K562 (cell line): ENCODE data around the gene BDKRB2. TPM values are rescaled to one million over a fixed set of nuclear protein-coding genes. Genes with fewer than 3 reads are reported as not detected.
A peak's percentile ranks its signal among the peaks of the same experiment; 100 is the strongest.

Experiments
- ATAC-seq: fragments of 200-7000 bp; cut with Tn5 transposase; 3 replicates; pipeline ENCODE4 v1.9.1; 2020; ENCODE audit warnings: moderate library complexity
- Bru-seq: library from RNA; stranded (reverse); fragments of 400-500 nt; gene quantifications from one replicate; lab custom pipeline; 2021; lab: Mats Ljungman, UMichigan
- BruChase-seq, 2 experiments: library from RNA; stranded (reverse); fragments of 400-500 nt; gene quantifications; one replicate each; lab custom pipeline; 2021; lab: Mats Ljungman, UMichigan
- BruUV-seq: library from RNA; stranded (reverse); fragments of 400-500 nt; replicated peaks from 2 replicates; lab custom pipeline; 2021; lab: Mats Ljungman, UMichigan
- CTCF ChIA-PET: fragments of 300-600 bp; formaldehyde crosslinking; extraction: SDS; loops from one replicate; lab custom pipeline; 2021; ENCODE audit warnings: low intra/inter-chr PET ratio; lab: Yijun Ruan, JAX
- POLR2A ChIA-PET: fragments of 300-600, 350-650 bp; sonication (Branson Sonifier 250); formaldehyde crosslinking; extraction: SDS; loops from one replicate; lab custom pipeline; 2021; ENCODE audit warnings: antibody characterized with exemption, inconsistent platforms; lab: Yijun Ruan, JAX
- DNase-seq, 4 experiments: peaks; one replicate each; pipeline versions ENCODE4 v3.0.0 to v3.0.0-alpha.2; 2011 to 2018; ENCODE audit warnings: low spot score in 3 of 4, mixed read lengths in 3 of 4; ENCODE audit errors: extremely low read depth in 1 of 4
- FAIRE-seq: peaks from 2 replicates; lab custom pipeline; 2011; peaks lifted over from hg19 to GRCh38; lab: Jason Lieb, UNC
- H2AFZ ChIP-seq: 2 replicates; pipeline ENCODE4 v1.6.0; 2011; ENCODE audit warnings: low read depth, low read length, control low read depth, inconsistent platforms
- H3K27ac ChIP-seq: fragments of 200-600 bp; 3 replicates; pipeline ENCODE4 v1.8.0; 2011; ENCODE audit warnings: low read depth, mild to moderate bottlenecking, control low read depth, inconsistent platforms, low read length, moderate library complexity, mixed read lengths; ENCODE audit errors: extremely low read depth
- H3K27me3 ChIP-seq, 2 experiments: fragments of 300-600 bp in 1 of 2; 2 replicates in 1 of 2; 3 replicates in 1 of 2; pipeline versions ENCODE4 v1.6.0 to v1.8.0; 2011; ENCODE audit warnings: inconsistent platforms in 2 of 2, low read length in 2 of 2, mild to moderate bottlenecking in 1 of 2, mixed read lengths in 1 of 2, moderate library complexity in 1 of 2; ENCODE audit not compliant: control insufficient read depth in 2 of 2, insufficient read depth in 2 of 2
- H3K36me3 ChIP-seq: fragments of 300-600 bp; 3 replicates; pipeline ENCODE4 v1.8.0; 2011; ENCODE audit warnings: mild to moderate bottlenecking, low read length, inconsistent platforms; ENCODE audit not compliant: control insufficient read depth, insufficient read depth
- H3K4me1 ChIP-seq, 2 experiments: fragments of 200-600 bp in 1 of 2; replicated peaks in 1 of 2; 2 replicates in 1 of 2; 3 replicates in 1 of 2; pipeline versions ENCODE4 v1.5.1 to v1.8.0; 2011; ENCODE audit warnings: inconsistent platforms in 2 of 2, low read length in 2 of 2, mild to moderate bottlenecking in 1 of 2, mixed read lengths in 1 of 2, moderate library complexity in 1 of 2; ENCODE audit not compliant: control insufficient read depth in 2 of 2, insufficient read depth in 2 of 2
- H3K4me2 ChIP-seq: 2 replicates; pipeline ENCODE4 v1.6.1; 2011; ENCODE audit warnings: low read length, control low read depth, inconsistent platforms, mixed read lengths; ENCODE audit not compliant: insufficient read depth
- H3K4me3 ChIP-seq: fragments of 200-600 bp; sonication (generic), shearing (Covaris generic); 2 replicates; pipeline ENCODE4 v1.5.1; 2016; ENCODE audit warnings: control low read depth, inconsistent platforms
- H3K79me2 ChIP-seq: fragments of 200-600 bp; 3 replicates; pipeline ENCODE4 v1.8.0; 2011; ENCODE audit warnings: low read length, inconsistent platforms; ENCODE audit not compliant: control insufficient read depth, insufficient read depth
- H3K9ac ChIP-seq, 2 experiments: 2 replicates each; pipeline versions ENCODE4 v1.6.0 to v1.6.1; 2011; ENCODE audit warnings: low read depth in 2 of 2, low read length in 2 of 2, control low read depth in 1 of 2, inconsistent platforms in 1 of 2, mild to moderate bottlenecking in 1 of 2, mixed read lengths in 1 of 2; ENCODE audit not compliant: insufficient read depth in 1 of 2
- H3K9me1 ChIP-seq: one replicate; pipeline ENCODE4 v1.6.0; 2011; ENCODE audit warnings: inconsistent platforms, mild to moderate bottlenecking, low read length, moderate library complexity; ENCODE audit not compliant: control insufficient read depth, insufficient read depth
- H3K9me3 ChIP-seq: replicated peaks from 2 replicates; pipeline ENCODE4 v1.5.1; 2011; ENCODE audit warnings: low read depth, low read length, inconsistent platforms; ENCODE audit not compliant: control insufficient read depth, insufficient read depth
- H4K20me1 ChIP-seq: replicated peaks from 2 replicates; pipeline ENCODE4 v1.6.1; 2011; ENCODE audit warnings: low read length, inconsistent platforms, mixed read lengths; ENCODE audit not compliant: control insufficient read depth, insufficient read depth
- ATF3 ChIP-seq, 2 experiments: fragments of 450-650 bp in 1 of 2; sonication (generic) in 1 of 2; formaldehyde crosslinking in 1 of 2; IDR thresholded peaks in 1 of 2; conservative IDR thresholded peaks in 1 of 2; 2 replicates each; pipeline versions ENCODE4 v1.6.1 to v1.8.1; 2016 to 2023; ENCODE audit warnings: mild to moderate bottlenecking in 2 of 2, moderate library complexity in 2 of 2, inconsistent platforms in 1 of 2, missing genetic modification reagents in 1 of 2
- ATF7 ChIP-seq: fragments of 450-650 bp; IDR thresholded peaks from 2 replicates; pipeline ENCODE4 v1.7.1; 2014; ENCODE audit warnings: mild to moderate bottlenecking, moderate library complexity
- HDAC6 ChIP-seq: IDR thresholded peaks from 2 replicates; pipeline ENCODE4 v1.6.1; 2012; ENCODE audit warnings: low read depth, mild to moderate bottlenecking, control low read depth, inconsistent platforms, low read length, moderate library complexity
- KLF1 ChIP-seq: fragments of 450-650 bp; IDR thresholded peaks from 2 replicates; pipeline ENCODE4 v1.6.1; 2016; ENCODE audit warnings: missing genetic modification characterization, missing compliant biosample characterization
- SRSF1 ChIP-seq: fragments of 200-400 bp; formaldehyde crosslinking; IDR thresholded peaks from 2 replicates; pipeline ENCODE4 v1.6.1; 2017; ENCODE audit warnings: mild to moderate bottlenecking, low read depth, low read length, moderate library complexity
- XRCC4 ChIP-seq: IDR thresholded peaks from one replicate; pipeline ENCODE4 v1.6.1; 2011; ENCODE audit not compliant: insufficient read depth, insufficient read length; ENCODE audit errors: extremely low read depth
- ZNF184 ChIP-seq: sonication (generic); formaldehyde crosslinking; IDR thresholded peaks from 2 replicates; pipeline ENCODE4 v1.5.0; 2020; ENCODE audit warnings: missing genetic modification reagents
- WGBS: fragments of 100-300 bp; shearing (Covaris generic); methylation state at CpG from one replicate; pipeline ENCODE4 v1.1.6; 2016; ENCODE audit warnings: low coverage, mixed read lengths; ENCODE audit not compliant: insufficient coverage; ENCODE audit errors: missing lambda C conversion rate; 5-methylcytosine and 5-hydroxymethylcytosine counted together
- in situ Hi-C: fragments of 300-500 bp; cut with MboI; formaldehyde crosslinking; loops from 4 replicates; pipeline ENCODE4 v1.15.0; 2018; ENCODE audit warnings: inconsistent platforms, mixed read lengths
- intact Hi-C: fragments of 100-400 bp; cut with micrococcal nuclease; formaldehyde crosslinking; loops from 2 replicates; pipeline ENCODE4 v1.14.2; 2022
- long read RNA-seq, 3 experiments: library from polyadenylated mRNA in 2 of 3; library from RNA in 1 of 3; unstranded in 2 of 3; stranded (forward) in 1 of 3; transcript quantifications; one replicate each; pipeline ENCODE4 v2.0.0, GENCODE V29; 2019 to 2022
- polyA minus RNA-seq, 3 experiments: library from RNA; depleted of rRNA, polyadenylated mRNA; stranded (reverse); fragments of >200 nt; gene quantifications; 2 replicates each; pipeline ENCODE4 v1.2.3, GENCODE V29; 2011
- polyA plus RNA-seq, 8 experiments: library from polyadenylated mRNA; depleted of rRNA in 4 of 8; stranded (reverse) in 5 of 8; unstranded in 3 of 8; fragments of >200 nt; fragmentation: Nextera tagmentation in 2 of 8; fragmentation: Illumina TruSeq in 1 of 8; extraction: Ambion mirVana in 2 of 8; extraction: Trizol in 1 of 8; gene quantifications; 2 replicates each; pipeline versions ENCODE4 v1.2.1 to v1.2.3, GENCODE V29; 2011 to 2014; ENCODE audit warnings: inconsistent platforms in 1 of 8, missing spikeins in 1 of 8
- total RNA-seq, 7 experiments: library from RNA; depleted of rRNA in 6 of 7; stranded (reverse); fragments of >200 nt in 6 of 7; fragmentation: Illumina TruSeq in 2 of 7; extraction: Trizol in 2 of 7; gene quantifications; 2 replicates each; pipeline versions ENCODE4 v1.2.1 to v1.2.3, GENCODE V29; 2011 to 2021; ENCODE audit warnings: low replicate concordance in 1 of 7
- TF ChIP-seq, protein P1 (sequence below): fragments of 450-650 bp; IDR thresholded peaks from 2 replicates; pipeline ENCODE4 v1.7.1; 2018; ENCODE audit warnings: mild to moderate bottlenecking, low read depth; ENCODE audit not compliant: partially characterized antibody
- TF ChIP-seq, protein P2 (sequence below): sonication (generic); formaldehyde crosslinking; IDR thresholded peaks from 2 replicates; pipeline ENCODE4 v1.8.1; 2023; ENCODE audit warnings: mild to moderate bottlenecking, missing genetic modification reagents

The BDKRB2 gene
- total RNA-seq (2011; cell fraction: chromatin; rRNA removed; ENCODE audit: low replicate concordance), result not detected in 2 replicates
- total RNA-seq (2011; cell fraction: nucleolus; rRNA removed), result not detected in 2 replicates
- total RNA-seq (2011; cell fraction: nucleoplasm; rRNA removed), result not detected in 2 replicates
- not detected in 2 replicates for total RNA-seq (2014; rRNA removed)
- not detected in 2 replicates for total RNA-seq (2014; rRNA removed; fragmentation: Illumina TruSeq; extraction: Trizol)
- not detected in 2 replicates for total RNA-seq (2015; rRNA removed; fragmentation: Illumina TruSeq; extraction: Trizol)
- total RNA-seq (2021), result 0.02 TPM in 1 of 2 replicates, not detected in the other
- polyA plus RNA-seq (2011; rRNA removed), result not detected in 2 replicates
- not detected in 2 replicates for polyA plus RNA-seq (2011; cell fraction: cytosol; rRNA removed)
- not detected in 2 replicates for polyA plus RNA-seq (2011; cell fraction: nucleus; rRNA removed)
- polyA plus RNA-seq (2012), result not detected in 2 replicates
- not detected in 2 replicates for polyA plus RNA-seq (2014; fragmentation: Illumina TruSeq; extraction: Trizol)
- not detected for polyA plus RNA-seq (2014; fragmentation: Nextera tagmentation; extraction: Ambion mirVana)
- not detected in 2 replicates for polyA plus RNA-seq (2014; rRNA removed)
- not detected in 2 replicates for polyA minus RNA-seq (2011; rRNA and poly(A)+ RNA removed)
- polyA minus RNA-seq (2011; cell fraction: cytosol; rRNA and poly(A)+ RNA removed), result not detected in 2 replicates
- not detected in 2 replicates for polyA minus RNA-seq (2011; cell fraction: nucleus; rRNA and poly(A)+ RNA removed)
- Bru-seq, nascent RNA, result not detected
- not detected for BruChase-seq, experiment 1, labeled RNA remaining after a 2-hour chase
- BruChase-seq, experiment 2, labeled RNA remaining after a 6-hour chase, result not detected
- long read RNA-seq, experiment 1, result 0 reads
- long read RNA-seq, experiment 2, result 0 reads
- long read RNA-seq, experiment 3, result 0 reads

DNA sequence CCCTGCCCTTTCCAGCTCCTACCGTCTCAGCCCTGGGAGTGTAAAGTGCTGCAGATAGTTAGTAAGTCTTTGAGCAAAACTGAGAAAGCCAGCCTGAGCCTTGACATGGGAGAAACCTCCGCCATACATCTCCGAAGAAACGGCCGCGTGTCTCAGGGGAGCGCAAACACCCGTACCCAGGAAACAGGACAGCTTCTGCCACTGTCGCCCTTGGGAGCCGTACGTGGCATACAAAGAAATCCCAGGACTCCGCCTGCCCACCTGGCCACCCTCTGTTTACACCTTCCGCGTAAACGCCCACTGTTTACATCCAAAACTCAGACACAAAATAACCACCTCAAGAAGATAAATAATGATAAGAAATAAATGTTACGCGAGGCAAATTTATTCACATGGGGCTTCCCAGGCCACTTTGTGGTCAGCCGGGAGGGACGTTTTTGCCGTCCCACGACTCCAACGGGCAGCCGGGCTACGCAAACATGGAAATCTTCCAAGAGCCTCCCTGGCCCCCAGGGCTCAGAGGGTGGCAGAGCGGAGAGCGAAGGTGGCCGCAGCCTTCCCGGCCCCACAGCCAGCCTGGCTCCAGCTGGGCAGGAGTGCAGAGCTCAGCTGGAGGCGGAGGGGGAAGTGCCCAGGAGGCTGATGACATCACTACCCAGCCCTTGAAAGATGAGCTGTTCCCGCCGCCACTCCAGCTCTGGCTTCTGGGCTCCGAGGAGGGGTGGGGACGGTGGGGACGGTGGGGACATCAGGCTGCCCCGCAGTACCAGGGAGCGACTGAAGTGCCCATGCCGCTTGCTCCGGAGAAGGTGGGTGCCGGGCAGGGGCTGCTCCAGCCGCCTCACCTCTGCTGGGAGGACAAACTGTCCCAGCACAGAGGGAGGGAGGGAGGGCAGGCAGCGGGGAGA is at the start of gene BDKRB2:
Gene BDKRB2 (plus strand): TSS at position 689 of the 908 bp plus-strand sequence. CDS start 32,269 bp downstream, outside the sequence.
- in situ Hi-C loops (no loop called here), intact Hi-C loops (no loop called here)
- Histone ChIP-seq H3K4me2 (no peak within 1 kb of the TSS), H3K4me1 (peaks cover 0 to 6% of the 10 kb centered on the region in 2 experiments; a peak in 1 of 5 replicates), H4K20me1 (no peaks in the 10 kb centered on the region), H3K36me3 (no peaks in the 10 kb centered on the region), H3K9me3 (no peaks in the 10 kb centered on the region), H3K9ac (no peak within 1 kb of the TSS; a peak in 1 of 4 replicates), H2AFZ (no peak within 1 kb of the TSS), H3K27ac (no peak within 1 kb of the TSS), H3K79me2 (no peaks in the 10 kb centered on the region), H3K4me3 (no peak within 1 kb of the TSS), H3K27me3 (peaks cover 5 to 53% of the 10 kb centered on the region in 2 experiments), H3K9me1 (no peaks in the 10 kb centered on the region)
- no TSS peak for BruUV-seq
- FAIRE-seq (no peak), ATAC-seq (peak; percentile 68), DNase-seq (peak in 2 of 4 experiments; percentile 10 to 11)
- 7% methylated on average over 30 of the region's 41 CpGs for WGBS
- ChIA-PET CTCF (no interaction called here), POLR2A (interaction anchor here (0.6 kb wide), 1 partner anchor 95 kb away, joined by 3 read pairs; no protein-coding TSS in a partner anchor)
- TF ChIP-seq ZNF184 (CRISPR knock-in tag), result no peak
- TF ChIP-seq, protein P1, sequence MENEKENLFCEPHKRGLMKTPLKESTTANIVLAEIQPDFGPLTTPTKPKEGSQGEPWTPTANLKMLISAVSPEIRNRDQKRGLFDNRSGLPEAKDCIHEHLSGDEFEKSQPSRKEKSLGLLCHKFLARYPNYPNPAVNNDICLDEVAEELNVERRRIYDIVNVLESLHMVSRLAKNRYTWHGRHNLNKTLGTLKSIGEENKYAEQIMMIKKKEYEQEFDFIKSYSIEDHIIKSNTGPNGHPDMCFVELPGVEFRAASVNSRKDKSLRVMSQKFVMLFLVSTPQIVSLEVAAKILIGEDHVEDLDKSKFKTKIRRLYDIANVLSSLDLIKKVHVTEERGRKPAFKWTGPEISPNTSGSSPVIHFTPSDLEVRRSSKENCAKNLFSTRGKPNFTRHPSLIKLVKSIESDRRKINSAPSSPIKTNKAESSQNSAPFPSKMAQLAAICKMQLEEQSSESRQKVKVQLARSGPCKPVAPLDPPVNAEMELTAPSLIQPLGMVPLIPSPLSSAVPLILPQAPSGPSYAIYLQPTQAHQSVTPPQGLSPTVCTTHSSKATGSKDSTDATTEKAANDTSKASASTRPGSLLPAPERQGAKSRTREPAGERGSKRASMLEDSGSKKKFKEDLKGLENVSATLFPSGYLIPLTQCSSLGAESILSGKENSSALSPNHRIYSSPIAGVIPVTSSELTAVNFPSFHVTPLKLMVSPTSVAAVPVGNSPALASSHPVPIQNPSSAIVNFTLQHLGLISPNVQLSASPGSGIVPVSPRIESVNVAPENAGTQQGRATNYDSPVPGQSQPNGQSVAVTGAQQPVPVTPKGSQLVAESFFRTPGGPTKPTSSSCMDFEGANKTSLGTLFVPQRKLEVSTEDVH, result no peak
- TF ChIP-seq SRSF1, result no peak
- TF ChIP-seq, protein P2, sequence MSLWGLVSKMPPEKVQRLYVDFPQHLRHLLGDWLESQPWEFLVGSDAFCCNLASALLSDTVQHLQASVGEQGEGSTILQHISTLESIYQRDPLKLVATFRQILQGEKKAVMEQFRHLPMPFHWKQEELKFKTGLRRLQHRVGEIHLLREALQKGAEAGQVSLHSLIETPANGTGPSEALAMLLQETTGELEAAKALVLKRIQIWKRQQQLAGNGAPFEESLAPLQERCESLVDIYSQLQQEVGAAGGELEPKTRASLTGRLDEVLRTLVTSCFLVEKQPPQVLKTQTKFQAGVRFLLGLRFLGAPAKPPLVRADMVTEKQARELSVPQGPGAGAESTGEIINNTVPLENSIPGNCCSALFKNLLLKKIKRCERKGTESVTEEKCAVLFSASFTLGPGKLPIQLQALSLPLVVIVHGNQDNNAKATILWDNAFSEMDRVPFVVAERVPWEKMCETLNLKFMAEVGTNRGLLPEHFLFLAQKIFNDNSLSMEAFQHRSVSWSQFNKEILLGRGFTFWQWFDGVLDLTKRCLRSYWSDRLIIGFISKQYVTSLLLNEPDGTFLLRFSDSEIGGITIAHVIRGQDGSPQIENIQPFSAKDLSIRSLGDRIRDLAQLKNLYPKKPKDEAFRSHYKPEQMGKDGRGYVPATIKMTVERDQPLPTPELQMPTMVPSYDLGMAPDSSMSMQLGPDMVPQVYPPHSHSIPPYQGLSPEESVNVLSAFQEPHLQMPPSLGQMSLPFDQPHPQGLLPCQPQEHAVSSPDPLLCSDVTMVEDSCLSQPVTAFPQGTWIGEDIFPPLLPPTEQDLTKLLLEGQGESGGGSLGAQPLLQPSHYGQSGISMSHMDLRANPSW (CRISPR knock-in tag), result no peak
- TF ChIP-seq ATF3 (IDR thresholded peaks at IDR 0.05), result peak; percentile 16; the same call in 1 of the 2 replicates
- TF ChIP-seq ATF3 (CRISPR knock-in tag; conservative IDR thresholded peaks at IDR 0.05), result no peak
- no peak for TF ChIP-seq KLF1 (tag)
- peak; percentile 36; the same call in 1 of the 2 replicates for TF ChIP-seq ATF7
- TF ChIP-seq XRCC4, result no peak
- TF ChIP-seq HDAC6, result no peak
